NCI-H526 (cell line): ENCODE measurements around the gene OR5AU1.
"Not testable (repeated sequence)": the region's sequence is repeated elsewhere in the genome, so short reads cannot be mapped to it uniquely, and the experiment has no call there.

Experiments used
- DNase-seq, 2 experiments: peaks; one replicate each; lab custom pipeline; 2025; lab: John Stamatoyannopoulos, UW

Gene OR5AU1

DNA sequence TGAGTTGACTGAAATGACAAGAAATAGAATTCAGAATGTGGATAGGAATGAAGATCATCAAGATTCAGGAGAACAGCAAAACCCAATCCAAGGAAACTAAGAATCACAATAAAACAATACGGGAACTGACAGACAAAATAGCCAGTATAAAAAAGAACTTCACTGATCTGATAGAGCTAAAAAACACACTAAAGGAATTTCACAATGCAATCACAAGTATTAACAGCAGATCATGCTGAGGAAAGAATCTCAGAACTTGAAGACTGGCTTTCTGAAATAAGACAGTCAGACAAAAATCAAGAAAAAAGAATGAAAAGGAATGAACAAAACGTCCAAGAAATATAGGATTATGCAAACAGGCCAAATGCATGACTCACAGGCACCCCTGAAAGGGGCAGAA lies 15.3 kb upstream of the OR5AU1 start:
- DNase-seq, result no peak

DNA sequence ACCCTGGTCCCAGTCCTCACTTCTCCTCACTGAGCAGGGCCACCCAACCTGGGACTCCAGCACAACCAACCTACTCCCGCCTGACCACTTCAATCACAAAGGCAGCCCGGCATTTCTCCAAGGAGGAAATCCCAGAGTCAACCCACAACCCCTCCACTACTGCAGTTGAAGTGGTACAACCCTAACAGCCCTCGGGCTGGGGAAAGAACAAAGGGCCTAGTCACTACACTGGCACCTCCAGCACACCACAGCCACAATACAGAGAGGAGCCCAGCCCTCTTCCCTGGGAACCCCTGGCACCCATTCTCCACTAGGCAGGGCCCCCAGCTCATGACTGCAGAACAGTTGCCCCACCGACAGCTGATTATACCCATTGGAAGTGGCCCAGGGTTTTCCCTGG lies 13.7 kb upstream of the OR5AU1 start:
- no peak for DNase-seq

DNA sequence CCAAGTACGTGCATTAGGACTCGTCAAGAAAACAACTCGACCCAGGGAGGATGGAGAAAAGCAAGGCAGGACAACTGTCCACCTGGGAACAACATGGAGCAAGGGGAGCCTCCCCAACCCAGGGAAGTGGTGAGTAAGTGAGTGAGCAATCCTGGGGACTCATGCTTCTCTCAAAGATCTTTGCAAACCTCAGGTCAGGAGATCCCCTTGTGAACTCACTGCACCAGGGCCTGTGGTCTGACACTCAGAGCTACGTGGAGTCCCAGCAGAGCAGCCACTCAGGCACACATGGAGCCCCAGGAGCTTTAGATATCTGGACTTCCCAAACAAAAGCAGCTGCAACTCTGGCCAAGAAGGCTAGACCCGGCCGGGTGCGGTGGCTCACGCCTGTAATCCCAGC lies 12.2 kb upstream of the OR5AU1 start:
- no peak for DNase-seq

DNA sequence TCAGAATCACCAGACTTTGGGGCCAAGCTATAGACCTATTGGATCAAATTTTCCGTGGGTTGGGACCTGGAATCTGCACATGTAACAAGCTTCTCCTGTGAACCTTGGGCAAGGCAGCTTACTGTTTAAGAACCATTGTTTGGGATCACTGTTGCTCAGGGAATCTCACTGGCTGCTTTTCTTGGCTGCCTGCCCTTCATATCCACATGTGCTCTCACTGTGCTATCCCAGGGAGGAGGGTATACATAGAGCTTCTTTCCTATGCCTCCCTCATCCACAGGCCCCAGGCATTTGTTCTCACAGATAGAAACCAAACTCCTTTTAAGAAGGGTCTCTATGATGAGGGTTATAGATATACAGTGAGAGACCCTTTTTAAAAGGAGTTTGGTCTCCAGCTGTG lies 9.8 kb upstream of the OR5AU1 start:
- DNase-seq, result not testable (repeated sequence)

DNA sequence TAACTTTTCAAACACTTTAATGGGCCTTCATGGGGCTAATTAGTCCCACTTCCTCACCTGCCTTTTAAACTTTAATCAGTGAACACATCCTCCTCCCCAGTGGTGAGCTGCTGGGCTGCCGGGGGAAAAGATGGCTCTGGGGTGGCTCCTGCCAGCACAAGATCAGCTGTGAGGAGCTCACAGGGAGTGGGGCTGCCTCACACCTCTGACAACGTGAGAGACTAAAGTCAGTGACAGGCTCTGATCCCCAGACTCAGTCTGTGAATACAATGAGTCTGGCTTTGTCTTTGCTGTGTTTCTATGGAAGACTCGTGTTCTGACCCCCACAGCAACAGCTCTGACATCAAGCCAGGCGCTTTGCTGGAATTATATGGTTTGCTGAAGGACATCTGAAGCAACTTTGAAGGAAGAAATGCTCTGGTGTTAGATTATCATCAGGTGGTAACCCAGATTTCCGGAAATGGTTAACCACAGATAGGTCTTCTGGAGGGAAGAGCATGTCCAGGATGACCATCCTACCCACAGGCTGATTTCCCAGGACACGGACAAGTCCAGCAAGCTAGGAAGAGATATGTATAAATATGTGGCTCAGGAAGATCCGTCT lies 9.2 kb upstream of the OR5AU1 start:
- DNase-seq, result not testable (repeated sequence)

DNA sequence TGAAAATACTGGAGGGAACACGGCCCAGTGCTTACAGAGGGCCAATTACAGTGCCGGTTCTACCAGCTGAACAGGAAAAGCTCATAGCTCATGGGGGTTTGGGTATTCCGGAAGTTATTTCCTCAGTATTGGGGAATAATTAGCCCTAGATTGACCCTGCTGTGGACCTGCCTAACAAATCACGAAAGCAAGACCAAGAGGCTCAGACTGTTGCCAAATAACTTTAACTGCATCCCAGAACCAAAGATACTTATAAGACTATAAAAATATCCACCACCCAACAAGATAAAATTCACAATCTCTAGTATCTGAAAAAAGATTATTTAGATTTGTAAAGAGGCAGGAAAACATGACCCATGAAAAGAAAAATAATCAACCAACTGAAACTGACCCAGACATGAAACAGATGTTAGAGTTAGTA lies 8.0 kb upstream of the OR5AU1 start:
- DNase-seq, result no peak

DNA sequence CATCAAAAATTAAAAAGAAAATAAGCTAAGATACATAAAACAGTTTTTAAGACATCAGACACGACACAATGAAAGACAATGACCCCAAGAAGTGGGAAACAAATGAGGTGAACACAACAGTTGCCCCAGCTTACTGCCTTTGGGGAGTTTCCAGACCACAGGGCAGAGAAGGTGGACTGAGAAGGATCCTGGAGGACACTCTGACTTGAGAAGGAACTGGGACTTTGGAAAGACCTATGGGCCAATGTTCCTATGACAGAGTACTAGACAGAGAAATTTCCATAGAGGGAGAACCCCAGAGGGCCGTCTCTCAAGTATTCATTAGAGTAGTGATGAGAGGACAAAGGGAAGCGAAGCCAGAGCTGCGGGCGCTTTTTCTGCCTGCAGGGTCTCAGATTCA lies 6.2 kb upstream of the OR5AU1 start:
- DNase-seq, result no peak

DNA sequence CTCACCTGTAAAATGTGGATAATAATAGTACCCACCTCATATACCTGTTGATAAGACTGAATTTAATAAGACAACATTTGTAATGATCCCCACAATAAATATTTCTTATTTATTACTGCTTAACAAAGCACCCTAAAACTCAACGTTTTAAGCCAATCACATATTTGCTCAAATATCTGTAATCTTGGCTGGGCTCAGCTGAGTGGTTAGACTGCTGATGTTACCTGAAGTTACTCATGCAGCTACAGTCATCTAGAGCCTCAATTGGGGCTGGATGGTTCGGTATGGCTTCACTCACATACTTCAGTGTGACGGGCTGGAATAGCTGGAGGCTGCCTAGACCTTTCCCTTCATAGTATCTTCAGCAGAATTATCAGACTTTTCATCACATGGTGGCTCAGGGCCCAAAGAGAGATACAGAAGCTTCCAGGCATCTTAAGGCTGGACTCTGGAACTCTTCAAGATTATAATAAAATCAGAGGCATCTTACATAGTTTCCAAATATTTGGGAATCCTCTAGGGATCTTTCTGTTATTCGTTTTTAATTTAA lies 4.3 kb upstream of the OR5AU1 start:
- DNase-seq, result no peak

DNA sequence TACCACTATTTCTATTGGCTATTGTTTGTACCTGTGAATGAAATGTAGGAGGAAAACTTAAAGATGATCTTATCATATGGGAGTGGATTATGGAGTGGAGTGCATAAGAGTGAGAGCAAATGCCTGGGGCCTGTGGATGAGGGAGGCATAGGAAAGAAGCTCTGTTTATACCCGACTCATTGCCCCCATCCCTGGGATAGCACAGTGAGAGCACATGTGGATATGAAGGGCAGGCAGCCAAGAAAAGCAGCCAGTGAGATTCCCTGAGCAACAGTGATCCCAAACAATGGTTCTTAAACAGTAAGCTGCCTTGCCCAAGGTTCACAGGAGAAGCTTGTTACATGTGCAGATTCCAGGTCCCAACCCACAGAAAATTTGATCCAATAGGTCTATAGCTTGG lies 2.3 kb upstream of the OR5AU1 start:
- not testable (repeated sequence) for DNase-seq

DNA sequence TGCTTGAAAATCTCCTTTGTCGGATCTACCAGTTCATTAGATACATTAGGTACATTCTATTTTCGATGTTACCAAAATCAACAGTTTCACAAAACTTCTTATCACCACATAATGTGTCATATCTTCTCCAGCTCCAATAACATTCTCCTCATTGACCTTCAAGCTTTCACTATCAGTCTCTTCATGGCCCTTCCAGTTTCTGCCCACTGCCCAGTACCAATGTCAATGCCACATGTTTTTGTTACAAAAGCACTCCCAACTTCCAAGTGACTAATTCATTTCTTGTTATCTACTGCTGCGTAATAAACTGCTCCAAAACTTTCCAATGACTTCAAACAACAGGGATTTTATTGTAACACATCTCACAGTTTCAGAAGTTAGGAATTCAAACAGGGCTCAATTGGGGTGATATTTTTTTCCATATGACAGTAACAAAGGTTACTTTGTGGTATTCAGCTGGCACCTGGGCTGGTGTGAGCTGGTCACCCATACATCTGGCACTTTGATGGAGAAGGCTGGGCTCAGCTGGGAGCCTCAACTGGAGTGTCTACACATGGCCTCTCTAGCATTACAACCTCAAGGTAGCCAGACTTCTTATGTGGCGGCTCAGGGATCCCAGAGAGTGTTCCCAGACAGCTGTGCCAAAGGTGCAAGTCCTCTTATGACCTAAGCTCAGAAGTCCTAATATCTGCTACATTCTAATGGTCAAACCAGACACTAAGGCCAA lies 6.1 kb downstream of the OR5AU1 start:
- no peak for DNase-seq

DNA sequence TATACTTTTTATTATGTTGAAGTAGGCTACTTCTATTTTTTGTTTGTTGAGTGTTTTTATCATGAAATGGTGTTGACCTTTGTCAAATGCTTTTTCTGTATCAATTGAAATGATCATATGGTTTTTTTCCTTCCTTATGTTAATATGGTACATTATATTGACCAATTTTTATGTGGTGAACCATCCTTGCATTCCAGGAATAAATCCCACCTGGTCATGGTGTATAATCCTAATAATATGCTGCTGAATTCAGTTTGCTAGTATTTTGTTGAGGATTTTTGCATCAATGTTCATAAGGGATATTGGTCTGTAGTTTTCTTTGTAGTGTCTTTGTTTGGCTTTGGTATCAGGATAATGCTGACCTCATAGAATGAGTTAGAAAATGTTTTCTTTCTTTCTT lies 10.4 kb downstream of the OR5AU1 start:
- no peak for DNase-seq

DNA sequence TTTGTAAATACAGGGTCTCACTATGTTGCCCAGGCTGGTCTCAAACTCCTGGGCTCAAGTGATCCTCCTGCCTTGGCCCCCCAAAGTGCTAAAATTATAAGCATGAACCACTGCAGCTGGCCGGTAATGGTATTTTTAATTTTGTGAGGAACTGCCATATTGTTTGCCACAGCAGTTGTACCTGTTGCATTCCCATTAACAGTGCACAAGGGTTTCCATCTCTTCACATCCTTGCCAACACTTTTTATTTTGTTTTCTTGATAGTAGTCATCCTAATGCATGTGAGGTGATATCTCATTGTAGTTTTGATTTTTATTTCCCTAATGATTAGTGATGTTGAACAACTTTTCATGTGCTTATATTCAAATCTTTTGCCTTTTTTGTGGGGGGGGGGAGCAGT lies 13.5 kb downstream of the OR5AU1 start:
- DNase-seq, result no peak

DNA sequence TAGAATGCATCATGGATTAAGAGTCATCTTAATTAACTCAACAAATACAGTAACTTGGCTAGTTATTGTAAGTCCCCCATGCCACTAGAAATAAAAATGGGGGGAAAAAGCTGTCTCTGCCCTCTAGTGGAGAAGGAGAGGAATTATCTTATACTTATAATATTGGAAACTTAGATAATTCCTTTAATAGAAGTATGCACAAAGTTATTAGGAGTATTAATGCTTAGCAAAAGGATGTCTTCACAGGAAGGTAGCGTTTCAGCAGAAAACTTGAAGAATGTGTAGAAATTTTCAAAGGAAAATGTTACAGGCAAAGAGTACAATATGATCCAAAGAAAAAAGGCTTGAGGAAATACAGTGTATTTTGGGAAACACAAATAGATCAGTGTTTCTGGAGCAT lies 19.8 kb downstream of the OR5AU1 start:
- DNase-seq, result peak in 1 of 2 experiments; percentile 26

DNA sequence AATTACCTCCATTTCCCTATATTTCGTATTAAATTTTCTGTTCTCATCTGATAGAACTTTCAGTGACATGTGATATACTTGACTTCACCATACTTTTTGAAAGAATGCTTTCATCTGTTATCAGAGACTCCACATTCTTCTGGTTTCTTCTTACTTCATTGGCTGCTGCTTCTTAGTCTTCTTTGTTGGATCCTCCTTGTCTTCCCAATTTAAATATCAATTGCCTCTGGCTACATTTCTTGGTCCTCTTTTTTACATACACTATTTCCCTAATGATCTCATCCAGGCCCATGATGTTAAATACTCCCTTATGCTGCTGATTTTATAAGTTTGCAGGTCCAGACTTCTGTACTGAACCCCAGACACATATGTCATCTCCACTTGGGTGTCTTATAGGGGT lies 22.0 kb downstream of the OR5AU1 start:
- DNase-seq, result no peak

DNA sequence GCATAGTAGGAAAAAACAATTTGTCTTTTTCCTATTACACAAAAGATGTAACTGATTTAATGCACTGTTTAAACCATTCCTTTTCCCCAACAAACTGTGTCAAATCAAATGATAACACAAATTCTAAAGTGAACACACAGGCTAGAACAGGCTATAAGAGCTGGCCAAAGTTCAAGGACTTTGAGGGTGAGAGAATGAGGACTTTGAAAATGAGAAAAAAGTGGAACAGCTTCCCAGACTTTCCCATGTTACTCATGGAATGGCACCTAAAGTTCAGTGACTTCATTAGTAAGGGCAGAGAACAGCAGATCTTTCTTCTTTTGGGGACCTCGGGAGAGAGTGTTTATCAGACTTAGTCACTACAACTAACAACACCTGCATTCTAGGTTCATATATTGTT lies 32.4 kb downstream of the OR5AU1 start:
- DNase-seq, result no peak

DNA sequence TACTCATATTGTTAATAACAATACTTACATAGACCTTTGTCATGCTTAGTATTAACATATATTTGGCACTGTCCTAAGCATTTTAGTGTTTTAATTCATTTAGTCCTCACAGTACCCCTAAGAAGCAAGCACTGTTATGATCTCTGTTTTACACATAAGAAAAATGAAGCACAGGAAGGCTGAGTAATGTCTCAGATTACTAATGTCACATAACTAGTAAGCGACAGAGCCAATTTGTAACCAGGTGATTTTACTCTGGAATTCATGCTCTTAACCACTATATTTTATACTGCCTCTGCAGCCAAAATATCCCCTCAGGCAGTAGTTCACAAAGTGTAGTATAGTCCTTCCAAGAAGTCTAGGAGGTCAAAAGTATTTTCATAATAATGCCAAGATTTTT lies 34.7 kb downstream of the OR5AU1 start:
- no peak for DNase-seq

DNA sequence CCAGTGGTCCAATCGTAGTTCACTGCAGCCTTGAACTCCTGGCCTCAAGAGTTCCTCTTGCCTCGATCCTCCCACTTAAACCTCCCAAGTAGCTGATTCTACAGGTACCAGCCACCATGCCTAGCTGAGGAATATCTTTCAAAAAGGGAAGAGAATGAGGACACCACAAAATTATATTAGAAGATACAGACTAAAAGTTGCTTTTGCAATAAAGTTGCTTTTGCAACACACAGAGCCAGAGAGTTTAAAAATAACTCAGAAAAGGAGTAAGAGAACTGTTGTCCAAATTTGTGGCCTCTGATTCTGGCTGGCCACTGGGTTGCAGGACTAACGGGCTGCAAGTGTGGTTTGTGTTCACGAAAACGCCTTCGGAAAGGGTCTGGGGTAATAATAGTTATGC lies 35.2 kb downstream of the OR5AU1 start:
- no peak for DNase-seq

DNA sequence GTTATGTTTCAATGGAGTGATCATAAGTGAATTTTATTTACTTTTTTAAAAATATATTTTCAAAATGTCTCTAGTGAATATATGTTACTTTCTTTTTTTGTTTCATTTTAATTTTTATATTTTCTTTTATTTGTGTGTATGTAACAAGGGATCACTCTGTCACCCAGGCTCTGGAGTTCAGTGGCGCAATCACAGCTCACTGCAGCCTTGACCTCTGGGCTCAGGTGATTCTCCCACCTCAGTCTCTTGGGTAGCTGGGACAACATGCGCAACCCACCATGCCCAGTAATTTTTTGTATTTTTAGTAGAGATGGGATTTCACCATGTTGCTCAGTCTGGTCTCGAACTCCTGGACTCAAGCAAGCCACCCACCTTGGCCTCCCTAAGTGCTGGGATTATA lies 36.9 kb downstream of the OR5AU1 start:
- no peak for DNase-seq

DNA sequence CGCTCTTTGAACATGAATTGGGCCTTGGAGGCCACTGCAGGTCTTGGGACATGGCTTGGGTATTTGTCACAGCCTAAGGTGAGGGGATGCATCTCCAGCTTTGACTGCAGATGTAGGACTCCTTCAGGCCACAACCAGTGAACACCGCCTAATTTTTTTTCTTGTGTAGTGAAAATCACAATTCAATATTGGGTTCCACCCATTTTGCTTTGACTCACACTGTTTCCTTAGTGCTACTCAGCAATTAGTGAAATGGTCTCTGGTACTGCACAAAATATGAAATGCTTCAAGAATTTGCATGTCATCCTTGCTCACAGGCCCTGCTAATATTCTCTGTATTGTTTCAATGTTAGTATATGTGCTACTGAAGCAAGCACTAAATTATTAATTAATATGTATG lies 42.5 kb downstream of the OR5AU1 start:
- DNase-seq, result no peak

DNA sequence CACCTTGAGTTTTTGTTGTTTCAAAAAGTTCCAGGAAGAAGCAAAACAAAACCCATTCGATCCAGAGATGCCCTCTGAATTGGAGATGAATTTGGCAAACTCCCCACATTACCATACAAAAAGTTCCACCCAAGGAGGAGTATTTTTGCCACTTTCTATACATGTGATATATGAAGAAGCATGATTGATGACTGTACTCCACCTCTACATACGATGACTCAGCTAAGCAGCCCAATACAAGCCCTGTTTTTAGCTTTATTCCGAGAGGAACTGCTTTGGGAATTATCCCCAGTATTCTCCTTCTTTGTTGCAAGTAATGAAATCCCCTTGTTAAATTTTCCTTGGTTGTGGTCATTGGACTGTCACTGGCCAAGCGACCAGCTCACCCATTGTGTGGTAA lies 43.6 kb downstream of the OR5AU1 start:
- DNase-seq, result no peak

DNA sequence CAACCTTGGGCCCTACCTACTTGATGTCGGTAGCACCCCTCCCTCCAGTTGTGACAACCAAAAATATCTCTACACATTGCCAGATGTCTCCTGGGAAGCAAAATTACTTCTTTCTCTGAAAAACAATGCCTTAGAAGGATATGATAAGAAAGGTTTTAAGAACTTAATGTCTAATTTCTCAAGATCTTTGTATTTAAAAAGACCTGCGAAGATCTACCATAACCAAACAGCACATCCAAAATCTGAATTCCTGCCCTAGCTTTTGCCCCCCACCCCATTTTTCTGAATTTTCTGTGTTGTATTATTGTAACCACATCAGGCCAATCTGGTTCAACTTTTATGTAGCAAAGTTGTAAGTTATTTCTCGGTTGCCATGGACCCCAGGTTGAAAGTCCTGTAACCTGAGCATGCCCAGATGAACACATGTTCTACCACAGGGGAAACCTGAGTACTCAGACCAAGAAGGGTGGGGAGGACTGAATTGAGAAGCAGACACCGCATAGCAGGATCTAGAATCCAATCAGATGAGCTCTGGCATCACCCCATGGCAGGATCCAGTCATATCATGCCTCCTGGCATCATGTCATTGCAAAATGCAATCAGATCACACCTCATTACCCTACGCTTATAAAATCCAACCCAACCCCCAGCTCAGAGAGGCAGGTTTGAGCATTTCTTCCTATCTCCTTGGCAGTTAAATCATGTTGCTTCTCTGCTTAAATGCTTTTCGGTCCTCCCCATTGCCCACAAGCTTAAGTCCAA lies 46.3 kb downstream of the OR5AU1 start:
- DNase-seq, result no peak

DNA sequence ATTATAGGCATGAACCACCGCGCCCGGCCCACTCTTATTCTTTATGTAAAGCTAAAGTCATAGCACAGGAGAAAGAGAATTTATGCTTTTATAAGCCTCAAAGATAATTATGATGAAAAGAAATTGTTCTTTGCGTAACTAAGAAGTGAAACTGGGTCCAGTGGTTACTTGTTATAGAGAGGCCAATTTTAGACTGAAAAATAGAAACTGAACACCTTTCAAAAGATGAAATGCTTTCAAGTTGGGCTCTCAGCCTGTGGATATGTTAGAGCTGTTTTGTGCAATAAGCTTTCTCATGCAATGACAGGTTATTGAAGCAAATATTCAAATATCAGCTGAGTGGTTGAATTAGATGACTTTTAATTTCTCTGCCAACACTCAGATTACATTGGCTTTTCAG lies 47.1 kb downstream of the OR5AU1 start:
- no peak for DNase-seq

DNA sequence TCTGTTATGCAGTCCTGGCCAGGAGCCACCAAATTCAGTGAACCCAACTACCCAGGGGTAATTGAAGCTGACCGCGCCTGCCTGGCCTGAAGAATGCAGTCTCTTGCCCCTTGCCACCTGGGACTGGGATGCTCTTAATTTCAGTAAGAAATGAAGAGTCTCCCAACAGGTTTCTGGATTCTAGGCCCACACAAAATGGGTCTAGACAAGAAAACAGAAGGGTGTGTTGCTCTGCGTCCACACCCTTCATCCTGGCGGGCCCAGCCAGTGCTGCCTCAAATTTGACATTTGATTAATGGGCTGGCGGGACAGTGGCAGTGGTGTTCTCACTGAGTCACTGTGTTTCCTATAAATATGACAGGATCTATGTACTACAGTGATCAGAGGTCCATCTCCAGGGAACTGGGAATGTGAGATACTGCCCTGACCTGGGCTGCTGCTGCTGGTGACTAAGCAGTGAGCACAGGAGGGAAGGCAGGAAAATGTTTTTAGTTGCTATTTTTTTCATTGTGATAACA lies 48.5 kb downstream of the OR5AU1 start:
- DNase-seq, result no peak
